ENCODE data around the gene SZT2. TPM values are rescaled to one million over a fixed set of nuclear protein-coding genes. Genes with fewer than 3 reads are reported as not detected.
A peak's percentile ranks its signal among the peaks of the same experiment; 100 is the strongest.

Gene SZT2
- total and polyA plus RNA-seq, 2 of the 13 experiments (the other 11 are each of a cell fraction or from before 2014, with no cell fraction given) = 8.0 to 8.8 TPM

DNA sequence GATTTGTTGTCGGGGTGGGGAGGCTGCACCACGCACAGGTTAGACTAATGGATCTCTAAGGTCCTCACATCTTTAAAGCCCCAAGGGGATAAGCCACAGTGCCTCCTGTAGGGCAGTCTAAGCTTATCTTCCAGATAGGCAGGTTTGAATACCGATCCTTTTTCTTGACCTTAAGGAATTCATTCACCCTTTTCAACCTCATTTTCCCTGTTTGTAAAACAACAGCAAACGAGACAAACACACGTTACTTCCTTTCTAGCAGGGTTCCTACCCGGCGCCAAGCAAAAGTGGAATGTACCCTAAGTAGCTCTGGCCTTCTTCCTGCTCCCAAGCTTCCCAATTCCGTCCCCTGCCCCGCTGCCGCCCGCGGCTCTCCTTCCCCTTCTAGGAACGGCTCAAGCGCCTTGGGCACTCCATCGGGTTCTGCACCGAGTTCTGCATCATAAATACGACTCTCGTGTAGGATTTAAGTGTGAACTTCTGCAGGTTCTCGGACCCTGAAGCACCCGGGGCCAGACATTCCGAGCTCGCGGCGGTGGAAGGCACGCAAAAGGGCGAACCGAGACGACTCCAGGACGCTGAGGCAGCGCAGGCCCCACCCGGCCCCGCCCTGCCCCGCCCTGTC lies 31.5 kb upstream of the SZT2 start (continued):
- TF ChIP-seq, protein P1, sequence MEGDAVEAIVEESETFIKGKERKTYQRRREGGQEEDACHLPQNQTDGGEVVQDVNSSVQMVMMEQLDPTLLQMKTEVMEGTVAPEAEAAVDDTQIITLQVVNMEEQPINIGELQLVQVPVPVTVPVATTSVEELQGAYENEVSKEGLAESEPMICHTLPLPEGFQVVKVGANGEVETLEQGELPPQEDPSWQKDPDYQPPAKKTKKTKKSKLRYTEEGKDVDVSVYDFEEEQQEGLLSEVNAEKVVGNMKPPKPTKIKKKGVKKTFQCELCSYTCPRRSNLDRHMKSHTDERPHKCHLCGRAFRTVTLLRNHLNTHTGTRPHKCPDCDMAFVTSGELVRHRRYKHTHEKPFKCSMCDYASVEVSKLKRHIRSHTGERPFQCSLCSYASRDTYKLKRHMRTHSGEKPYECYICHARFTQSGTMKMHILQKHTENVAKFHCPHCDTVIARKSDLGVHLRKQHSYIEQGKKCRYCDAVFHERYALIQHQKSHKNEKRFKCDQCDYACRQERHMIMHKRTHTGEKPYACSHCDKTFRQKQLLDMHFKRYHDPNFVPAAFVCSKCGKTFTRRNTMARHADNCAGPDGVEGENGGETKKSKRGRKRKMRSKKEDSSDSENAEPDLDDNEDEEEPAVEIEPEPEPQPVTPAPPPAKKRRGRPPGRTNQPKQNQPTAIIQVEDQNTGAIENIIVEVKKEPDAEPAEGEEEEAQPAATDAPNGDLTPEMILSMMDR (CRISPR knock-in tag; IDR thresholded peaks at IDR 0.05) = peak; percentile 63
- TF ChIP-seq HIVEP1 (CRISPR knock-in tag; IDR thresholded peaks at IDR 0.05) (no peak), PHF5A (CRISPR knock-in tag; IDR thresholded peaks at IDR 0.05; ENCODE audit: low read depth, unreplicated experiment) (no peak), RAD51 (IDR thresholded peaks at IDR 0.05; ENCODE audit: borderline replicate concordance) (no peak), ZNF850 (CRISPR knock-in tag; conservative IDR thresholded peaks at IDR 0.05) (no peak), FOXP1 (IDR thresholded peaks at IDR 0.05) (no peak), FOXP1 (CRISPR knock-in tag; IDR thresholded peaks at IDR 0.05) (no peak), EEA1 (CRISPR knock-in tag; IDR thresholded peaks at IDR 0.05; ENCODE audit: borderline replicate concordance) (0 out of 2 replicates have a peak, but pooled peaks have one; percentile 12), KAT8 (CRISPR knock-in tag; IDR thresholded peaks at IDR 0.05) (peak; percentile 25), ZFP62 (CRISPR knock-in tag; IDR thresholded peaks at IDR 0.05) (no peak), WIZ (CRISPR knock-in tag; IDR thresholded peaks at IDR 0.05) (no peak), ZBTB21 (CRISPR knock-in tag; IDR thresholded peaks at IDR 0.05) (no peak), ARNT (IDR thresholded peaks at IDR 0.05) (no peak)
- TF ChIP-seq, protein P2, sequence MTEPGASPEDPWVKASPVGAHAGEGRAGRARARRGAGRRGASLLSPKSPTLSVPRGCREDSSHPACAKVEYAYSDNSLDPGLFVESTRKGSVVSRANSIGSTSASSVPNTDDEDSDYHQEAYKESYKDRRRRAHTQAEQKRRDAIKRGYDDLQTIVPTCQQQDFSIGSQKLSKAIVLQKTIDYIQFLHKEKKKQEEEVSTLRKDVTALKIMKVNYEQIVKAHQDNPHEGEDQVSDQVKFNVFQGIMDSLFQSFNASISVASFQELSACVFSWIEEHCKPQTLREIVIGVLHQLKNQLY (CRISPR knock-in tag; IDR thresholded peaks at IDR 0.05) = no peak
- TF ChIP-seq, protein P3, sequence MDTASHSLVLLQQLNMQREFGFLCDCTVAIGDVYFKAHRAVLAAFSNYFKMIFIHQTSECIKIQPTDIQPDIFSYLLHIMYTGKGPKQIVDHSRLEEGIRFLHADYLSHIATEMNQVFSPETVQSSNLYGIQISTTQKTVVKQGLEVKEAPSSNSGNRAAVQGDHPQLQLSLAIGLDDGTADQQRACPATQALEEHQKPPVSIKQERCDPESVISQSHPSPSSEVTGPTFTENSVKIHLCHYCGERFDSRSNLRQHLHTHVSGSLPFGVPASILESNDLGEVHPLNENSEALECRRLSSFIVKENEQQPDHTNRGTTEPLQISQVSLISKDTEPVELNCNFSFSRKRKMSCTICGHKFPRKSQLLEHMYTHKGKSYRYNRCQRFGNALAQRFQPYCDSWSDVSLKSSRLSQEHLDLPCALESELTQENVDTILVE (CRISPR knock-in tag; IDR thresholded peaks at IDR 0.05) = 0 out of 2 replicates have a peak, but pooled peaks have one; percentile 6
- TF ChIP-seq, protein P4, sequence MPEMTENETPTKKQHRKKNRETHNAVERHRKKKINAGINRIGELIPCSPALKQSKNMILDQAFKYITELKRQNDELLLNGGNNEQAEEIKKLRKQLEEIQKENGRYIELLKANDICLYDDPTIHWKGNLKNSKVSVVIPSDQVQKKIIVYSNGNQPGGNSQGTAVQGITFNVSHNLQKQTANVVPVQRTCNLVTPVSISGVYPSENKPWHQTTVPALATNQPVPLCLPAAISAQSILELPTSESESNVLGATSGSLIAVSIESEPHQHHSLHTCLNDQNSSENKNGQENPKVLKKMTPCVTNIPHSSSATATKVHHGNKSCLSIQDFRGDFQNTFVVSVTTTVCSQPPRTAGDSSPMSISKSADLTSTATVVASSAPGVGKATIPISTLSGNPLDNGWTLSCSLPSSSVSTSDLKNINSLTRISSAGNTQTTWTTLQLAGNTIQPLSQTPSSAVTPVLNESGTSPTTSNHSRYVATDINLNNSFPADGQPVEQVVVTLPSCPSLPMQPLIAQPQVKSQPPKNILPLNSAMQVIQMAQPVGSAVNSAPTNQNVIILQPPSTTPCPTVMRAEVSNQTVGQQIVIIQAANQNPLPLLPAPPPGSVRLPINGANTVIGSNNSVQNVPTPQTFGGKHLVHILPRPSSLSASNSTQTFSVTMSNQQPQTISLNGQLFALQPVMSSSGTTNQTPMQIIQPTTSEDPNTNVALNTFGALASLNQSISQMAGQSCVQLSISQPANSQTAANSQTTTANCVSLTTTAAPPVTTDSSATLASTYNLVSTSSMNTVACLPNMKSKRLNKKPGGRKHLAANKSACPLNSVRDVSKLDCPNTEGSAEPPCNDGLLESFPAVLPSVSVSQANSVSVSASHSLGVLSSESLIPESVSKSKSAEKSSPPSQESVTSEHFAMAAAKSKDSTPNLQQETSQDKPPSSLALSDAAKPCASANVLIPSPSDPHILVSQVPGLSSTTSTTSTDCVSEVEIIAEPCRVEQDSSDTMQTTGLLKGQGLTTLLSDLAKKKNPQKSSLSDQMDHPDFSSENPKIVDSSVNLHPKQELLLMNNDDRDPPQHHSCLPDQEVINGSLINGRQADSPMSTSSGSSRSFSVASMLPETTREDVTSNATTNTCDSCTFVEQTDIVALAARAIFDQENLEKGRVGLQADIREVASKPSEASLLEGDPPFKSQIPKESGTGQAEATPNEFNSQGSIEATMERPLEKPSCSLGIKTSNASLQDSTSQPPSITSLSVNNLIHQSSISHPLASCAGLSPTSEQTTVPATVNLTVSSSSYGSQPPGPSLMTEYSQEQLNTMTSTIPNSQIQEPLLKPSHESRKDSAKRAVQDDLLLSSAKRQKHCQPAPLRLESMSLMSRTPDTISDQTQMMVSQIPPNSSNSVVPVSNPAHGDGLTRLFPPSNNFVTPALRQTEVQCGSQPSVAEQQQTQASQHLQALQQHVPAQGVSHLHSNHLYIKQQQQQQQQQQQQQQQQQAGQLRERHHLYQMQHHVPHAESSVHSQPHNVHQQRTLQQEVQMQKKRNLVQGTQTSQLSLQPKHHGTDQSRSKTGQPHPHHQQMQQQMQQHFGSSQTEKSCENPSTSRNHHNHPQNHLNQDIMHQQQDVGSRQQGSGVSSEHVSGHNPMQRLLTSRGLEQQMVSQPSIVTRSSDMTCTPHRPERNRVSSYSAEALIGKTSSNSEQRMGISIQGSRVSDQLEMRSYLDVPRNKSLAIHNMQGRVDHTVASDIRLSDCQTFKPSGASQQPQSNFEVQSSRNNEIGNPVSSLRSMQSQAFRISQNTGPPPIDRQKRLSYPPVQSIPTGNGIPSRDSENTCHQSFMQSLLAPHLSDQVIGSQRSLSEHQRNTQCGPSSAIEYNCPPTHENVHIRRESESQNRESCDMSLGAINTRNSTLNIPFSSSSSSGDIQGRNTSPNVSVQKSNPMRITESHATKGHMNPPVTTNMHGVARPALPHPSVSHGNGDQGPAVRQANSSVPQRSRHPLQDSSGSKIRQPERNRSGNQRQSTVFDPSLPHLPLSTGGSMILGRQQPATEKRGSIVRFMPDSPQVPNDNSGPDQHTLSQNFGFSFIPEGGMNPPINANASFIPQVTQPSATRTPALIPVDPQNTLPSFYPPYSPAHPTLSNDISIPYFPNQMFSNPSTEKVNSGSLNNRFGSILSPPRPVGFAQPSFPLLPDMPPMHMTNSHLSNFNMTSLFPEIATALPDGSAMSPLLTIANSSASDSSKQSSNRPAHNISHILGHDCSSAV (CRISPR knock-in tag; IDR thresholded peaks at IDR 0.05; ENCODE audit: borderline replicate concordance) = no peak
- TF ChIP-seq, protein P5, sequence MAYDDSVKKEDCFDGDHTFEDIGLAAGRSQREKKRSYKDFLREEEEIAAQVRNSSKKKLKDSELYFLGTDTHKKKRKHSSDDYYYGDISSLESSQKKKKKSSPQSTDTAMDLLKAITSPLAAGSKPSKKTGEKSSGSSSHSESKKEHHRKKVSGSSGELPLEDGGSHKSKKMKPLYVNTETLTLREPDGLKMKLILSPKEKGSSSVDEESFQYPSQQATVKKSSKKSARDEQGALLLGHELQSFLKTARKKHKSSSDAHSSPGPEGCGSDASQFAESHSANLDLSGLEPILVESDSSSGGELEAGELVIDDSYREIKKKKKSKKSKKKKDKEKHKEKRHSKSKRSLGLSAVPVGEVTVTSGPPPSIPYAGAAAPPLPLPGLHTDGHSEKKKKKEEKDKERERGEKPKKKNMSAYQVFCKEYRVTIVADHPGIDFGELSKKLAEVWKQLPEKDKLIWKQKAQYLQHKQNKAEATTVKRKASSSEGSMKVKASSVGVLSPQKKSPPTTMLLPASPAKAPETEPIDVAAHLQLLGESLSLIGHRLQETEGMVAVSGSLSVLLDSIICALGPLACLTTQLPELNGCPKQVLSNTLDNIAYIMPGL (CRISPR knock-in tag; IDR thresholded peaks at IDR 0.05; ENCODE audit: borderline replicate concordance in 1 of 2, low read depth in 1 of 2) = peak; percentile 14 to 26; a peak in 2 of 4 replicates
